KBM-7 (cell line): ENCODE results near the gene FBP1.

Experiments used
- DNase-seq: peaks from one replicate; pipeline ENCODE4 v3.0.0-alpha.2; 2015
- in situ Hi-C: fragments of 300-500 bp; cut with MboI; formaldehyde crosslinking; loops from 2 replicates; pipeline ENCODE4 v1.14.3; 2020; ENCODE audit warnings: low sequenced_read_pairs, low pct_unique_long_range_greater_than_20kb, mixed read lengths

FBP1 gene

DNA sequence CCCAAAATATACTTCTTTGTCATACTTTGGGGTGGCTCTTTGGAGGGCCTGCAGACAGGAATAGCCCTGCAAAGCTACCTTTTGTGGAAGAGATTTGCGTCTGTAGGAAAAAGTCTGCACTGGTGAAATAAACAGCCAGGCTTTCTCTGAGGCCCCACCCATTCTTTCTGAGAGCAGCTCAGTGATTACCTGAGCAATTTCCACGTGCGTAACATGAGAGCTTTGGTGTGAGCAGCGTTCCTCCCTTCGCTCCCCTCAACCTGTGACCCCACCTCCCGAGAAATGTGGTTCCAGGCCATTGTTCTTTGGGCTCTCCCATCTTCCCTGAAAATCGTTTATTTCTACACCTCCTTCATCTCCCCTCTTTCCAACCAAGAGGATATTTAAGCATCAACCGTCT, 23.8 kb upstream of the FBP1 start:
- DNase-seq: no peak
- in situ Hi-C loops: no loop called here

DNA sequence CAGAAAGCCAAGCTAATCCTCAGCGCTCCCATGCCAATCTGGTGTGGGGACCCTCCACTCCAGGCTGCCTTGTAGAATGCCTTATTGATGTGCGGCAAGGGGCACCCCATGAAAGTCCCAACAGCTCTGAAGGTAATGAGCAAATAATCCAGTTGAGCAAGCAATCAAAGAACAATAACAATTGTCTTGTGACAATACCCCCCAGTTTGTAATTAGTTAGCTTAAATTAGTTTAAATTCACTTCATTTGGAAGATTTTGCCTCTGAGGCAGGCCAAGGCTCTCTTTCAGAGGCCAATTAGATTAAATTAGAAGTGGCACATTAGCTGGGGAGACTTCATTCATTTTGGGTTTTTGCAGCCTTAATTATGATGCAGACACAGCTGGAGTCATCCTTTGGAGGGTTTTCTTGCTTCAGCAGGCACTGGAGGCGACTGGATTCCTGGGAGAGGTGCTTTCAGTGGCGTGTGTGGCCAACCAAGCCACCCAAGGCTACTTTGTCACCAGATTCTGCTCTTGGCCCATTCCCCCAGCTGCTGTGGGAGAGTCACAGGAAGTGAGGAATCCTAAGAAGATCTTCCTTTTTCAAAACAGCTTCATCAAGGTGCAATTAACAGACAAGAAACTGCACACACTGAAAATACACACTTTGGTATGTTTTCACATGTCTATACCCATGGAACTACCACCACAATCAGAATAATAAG, 17.9 kb upstream of the FBP1 start:
- no peak for DNase-seq
- in situ Hi-C loops: no loop called here

GRCh38 chr9:94656200-94656599, 16.9 kb upstream of the FBP1 start:
- in situ Hi-C loops: no loop called here
- DNase-seq: peak; percentile 87

DNA sequence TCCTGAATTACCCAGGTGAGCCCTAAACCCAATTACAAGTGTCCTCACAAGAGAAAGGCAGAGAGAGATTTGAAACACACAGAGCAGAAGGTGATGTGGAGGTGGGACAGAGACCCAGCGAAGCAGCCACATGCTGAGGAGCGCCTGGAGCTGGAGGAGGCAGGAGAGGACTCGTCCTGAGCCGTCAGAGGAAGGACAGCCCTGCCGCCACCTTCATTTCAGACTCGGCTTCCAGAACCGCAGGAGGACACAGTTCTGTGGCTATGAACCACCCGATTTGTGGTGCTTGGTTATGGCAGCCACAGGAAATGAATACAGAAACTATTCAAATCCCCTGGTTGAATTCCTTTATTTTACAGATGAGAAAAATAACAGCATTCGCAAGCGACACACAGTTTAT, 16.4 kb upstream of the FBP1 start:
- no peak for DNase-seq
- in situ Hi-C loops: no loop called here

DNA sequence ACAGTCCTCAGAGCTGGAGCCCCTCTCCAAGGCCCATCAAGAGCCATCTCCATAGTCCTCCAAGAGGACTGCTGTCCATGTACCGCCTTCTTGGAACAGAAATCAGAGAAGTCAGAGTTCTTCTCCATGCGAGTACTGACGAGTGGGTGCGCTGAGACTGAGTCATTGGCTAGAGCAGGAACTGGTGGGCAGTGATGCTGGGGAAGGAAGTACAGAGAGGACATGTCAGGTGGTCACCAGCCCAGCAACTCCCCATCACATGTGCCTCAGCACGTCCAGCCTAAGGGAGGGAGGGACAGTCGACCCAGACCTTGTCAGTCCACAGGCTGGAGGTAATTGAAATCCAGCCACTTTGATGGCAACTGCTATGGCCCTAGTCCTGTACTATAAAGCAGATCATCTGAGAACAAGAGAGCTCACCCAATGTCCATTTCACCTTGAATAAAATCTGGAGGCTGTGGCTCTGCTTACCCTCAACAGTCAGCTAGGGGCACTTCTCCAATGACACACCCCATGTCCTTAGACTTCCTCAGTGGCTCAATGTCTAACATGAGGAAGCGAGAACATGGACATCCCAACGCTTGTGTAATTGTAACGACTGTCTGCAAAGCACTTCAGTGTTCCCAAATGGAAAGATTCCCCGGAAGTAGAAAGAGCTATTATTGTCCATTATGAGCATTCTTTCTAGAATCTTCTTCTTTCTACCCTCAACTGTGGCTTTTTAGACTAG, 15.0 kb upstream of the FBP1 start:
- in situ Hi-C loops: no loop called here
- no peak for DNase-seq

DNA sequence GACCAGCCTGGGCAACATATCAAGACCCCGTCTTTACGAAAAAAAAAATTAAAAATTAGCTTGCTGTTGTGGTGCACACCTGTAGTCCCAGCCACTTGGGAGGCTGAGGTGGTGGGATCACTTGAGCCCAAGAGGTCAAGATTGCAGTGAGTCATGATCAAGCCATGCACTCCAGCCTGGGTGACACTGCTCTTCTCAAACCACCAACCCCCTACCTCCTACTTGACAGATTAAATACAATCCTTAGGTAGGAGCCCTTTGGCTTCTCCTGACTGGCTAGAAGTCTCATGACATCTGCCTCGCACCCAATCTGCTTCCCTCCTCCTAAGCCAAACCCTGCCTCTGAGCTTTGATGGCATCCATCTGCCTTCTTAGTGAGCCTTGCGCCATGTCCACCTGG, 11.6 kb upstream of the FBP1 start:
- DNase-seq: no peak

GRCh38 chr9:94649100-94649819, 9.9 kb upstream of the FBP1 start:
- in situ Hi-C loops: no loop called here
- DNase-seq: peak; percentile 79

More for the DNA sequence above, 11.6 kb upstream of the FBP1 start:
- in situ Hi-C loops: no loop called here

- in situ Hi-C loops: no loop called here
- DNase-seq: no peak
Measured at GRCh38 chr9:94648185-94648584, 8.9 kb upstream of the FBP1 start.

DNA sequence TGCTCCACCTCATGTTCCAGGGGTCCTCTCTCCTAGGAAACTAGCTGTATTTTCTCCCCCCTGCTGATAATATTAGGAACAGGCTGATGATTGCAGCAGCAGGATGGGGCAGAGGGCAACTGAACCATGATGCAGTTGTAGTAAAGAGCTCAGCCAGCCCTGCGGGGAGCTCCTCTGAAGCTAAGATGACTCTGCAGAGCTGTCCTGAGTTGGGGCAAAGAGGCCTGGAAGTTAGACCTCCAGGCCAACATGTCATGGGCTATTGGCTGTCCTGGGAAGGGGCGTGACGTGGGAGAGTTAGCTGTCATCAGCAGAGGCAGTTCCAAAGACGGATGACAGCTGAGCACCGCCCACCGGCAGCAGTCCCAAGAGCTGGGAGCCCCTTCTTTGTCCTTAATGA, 6.6 kb upstream of the FBP1 start:
- no peak for DNase-seq
- in situ Hi-C loops: no loop called here

GRCh38 chr9:94644543-94644942, 5.2 kb upstream of the FBP1 start:
- in situ Hi-C loops: no loop called here
- DNase-seq: no peak

- no peak for DNase-seq
- in situ Hi-C loops: no loop called here
Measured at GRCh38 chr9:94643741-94644140, 4.4 kb upstream of the FBP1 start.

DNA sequence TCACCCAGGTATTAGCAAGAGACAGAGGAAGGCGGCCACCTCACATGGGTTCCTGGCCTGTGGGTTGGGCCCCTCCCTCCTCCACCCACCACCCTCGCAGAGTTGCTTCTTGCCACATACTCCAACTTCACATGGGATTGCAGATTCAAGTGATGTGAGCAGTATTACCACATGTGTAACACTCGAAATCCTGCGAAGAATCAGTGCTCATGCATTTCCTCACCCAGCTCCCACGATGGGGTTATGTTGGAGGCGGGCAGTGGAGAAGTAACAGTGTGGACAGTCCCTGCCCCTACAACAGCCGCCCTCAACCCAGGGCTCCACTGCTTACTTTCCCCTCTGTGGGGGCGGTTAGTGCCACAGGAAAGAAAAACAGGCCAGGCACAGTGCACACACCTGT, 3.9 kb upstream of the FBP1 start:
- DNase-seq: no peak
- in situ Hi-C loops: no loop called here

DNA sequence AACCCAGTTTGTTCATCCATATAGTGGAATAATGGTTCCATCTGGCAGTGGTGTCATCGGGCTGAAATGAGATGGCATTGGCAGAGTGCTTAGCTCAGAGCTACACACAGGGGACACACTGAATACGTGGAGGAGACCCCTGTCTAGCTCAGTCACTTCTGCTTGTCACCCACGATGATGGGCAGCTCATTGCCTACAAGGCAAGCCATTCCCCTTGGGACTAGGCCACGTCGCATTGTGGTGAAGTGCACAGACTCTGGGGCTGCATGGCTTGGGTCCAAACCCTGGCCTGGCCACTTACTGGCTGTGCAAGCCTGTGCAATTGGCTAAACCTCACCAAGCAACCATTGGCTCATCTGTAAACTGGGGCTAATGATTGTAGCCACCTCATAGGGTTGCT, 3.2 kb upstream of the FBP1 start:
- in situ Hi-C loops: no loop called here
- DNase-seq: no peak

- in situ Hi-C loops: no loop called here
- no peak for DNase-seq
Measured at GRCh38 chr9:94639999-94640376, 670 bp upstream of the FBP1 start.

GRCh38 chr9:94638335-94639060, 820 bp downstream of the FBP1 start:
- DNase-seq: peak; percentile 22
- in situ Hi-C loops: no loop called here

- in situ Hi-C loops: no loop called here
- DNase-seq: no peak
Measured at GRCh38 chr9:94632737-94633136, 6.6 kb downstream of the FBP1 start.

- no peak for DNase-seq
- in situ Hi-C loops: no loop called here
Measured at GRCh38 chr9:94631599-94631998, 7.7 kb downstream of the FBP1 start.

DNA sequence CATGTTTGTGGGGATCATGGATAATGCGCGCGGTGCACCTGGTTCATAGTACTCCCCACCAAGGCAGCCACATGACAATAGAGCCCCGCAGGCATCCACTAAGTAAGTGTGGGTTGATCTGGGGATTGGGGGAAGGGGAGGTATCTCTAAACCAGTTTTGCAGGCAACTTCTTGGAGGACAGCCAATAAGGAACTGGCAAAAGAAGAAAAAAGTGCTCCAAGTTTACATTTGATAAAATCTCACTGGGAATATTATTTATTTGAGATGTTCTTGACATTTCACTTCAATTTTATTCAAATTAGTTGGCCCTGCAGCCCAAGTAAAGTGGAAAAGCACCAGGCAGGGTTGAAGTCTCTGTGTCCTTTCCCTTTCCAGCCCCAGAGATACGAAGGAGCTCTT, 8.5 kb downstream of the FBP1 start:
- in situ Hi-C loops: no loop called here
- no peak for DNase-seq

DNA sequence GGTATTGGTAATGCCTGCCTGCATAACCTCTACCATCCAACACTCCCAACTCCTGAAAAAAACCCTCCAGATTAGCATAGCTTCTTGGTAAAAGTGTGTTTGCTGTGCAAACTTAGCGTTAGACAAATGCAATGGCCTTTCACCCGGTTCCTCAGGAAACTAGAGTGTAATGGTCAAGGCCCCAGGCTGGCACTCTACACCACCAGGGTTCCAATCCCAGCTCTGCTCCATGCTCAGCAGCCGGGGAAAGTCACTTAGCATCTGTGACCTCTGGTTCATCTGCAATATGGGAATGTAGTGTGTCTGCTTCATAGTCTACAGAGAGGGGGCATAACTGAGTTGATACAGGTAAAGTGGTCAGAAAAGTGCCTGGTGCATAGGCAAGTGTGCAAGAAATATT, 9.0 kb downstream of the FBP1 start:
- in situ Hi-C loops: no loop called here
- no peak for DNase-seq

DNA sequence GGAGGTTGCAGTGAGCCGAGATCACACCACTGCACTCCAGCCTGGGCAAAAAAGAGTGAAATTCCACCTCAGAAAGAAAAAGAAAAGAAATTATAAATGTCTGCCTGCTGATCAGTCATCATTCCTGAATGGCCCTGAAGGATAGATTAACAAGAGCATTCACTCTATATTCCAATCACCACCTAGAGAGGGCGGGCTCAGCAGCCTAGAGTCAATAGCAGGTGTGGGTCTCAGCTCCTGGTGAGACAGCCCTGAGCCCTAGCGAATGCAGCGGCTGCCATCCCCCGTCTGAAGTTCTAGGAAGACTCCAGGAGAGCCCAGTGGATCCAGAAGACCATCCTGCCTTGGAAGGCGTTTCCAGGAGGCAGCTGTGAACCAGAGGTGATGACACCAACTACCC, 12.0 kb downstream of the FBP1 start:
- in situ Hi-C loops: no loop called here
- DNase-seq: no peak
